Muscle layer of colon (tissue), 2 donors: ENCODE results near the gene NHERF1.
A peak's percentile ranks its signal among the peaks of the same experiment; 100 is the strongest.

Experiments
- H3K27ac ChIP-seq: one replicate; pipeline ENCODE4 v1.7.0; 2013; ENCODE audit warnings: low read depth, mild to moderate bottlenecking, low read length, moderate library complexity
- H3K27me3 ChIP-seq, 2 donors: one replicate each; pipeline ENCODE4 v1.7.0; 2013; ENCODE audit warnings: low read length in 2 of 2, mild to moderate bottlenecking in 2 of 2; ENCODE audit not compliant: insufficient read depth in 2 of 2, control insufficient read depth in 1 of 2
- H3K36me3 ChIP-seq: one replicate; pipeline ENCODE4 v1.7.0; 2013; ENCODE audit warnings: mild to moderate bottlenecking, low read length; ENCODE audit not compliant: insufficient read depth
- H3K4me1 ChIP-seq: one replicate; pipeline ENCODE4 v1.7.0; 2013; ENCODE audit warnings: mild to moderate bottlenecking, low read length; ENCODE audit not compliant: insufficient read depth
- H3K4me3 ChIP-seq, 2 donors: one replicate each; pipeline ENCODE4 v1.7.0; 2013; ENCODE audit warnings: low read length in 2 of 2, low read depth in 1 of 2, mild to moderate bottlenecking in 1 of 2, moderate library complexity in 1 of 2
- H3K9ac ChIP-seq: one replicate; pipeline ENCODE4 v1.7.0; 2013; ENCODE audit warnings: low read length
- H3K9me3 ChIP-seq: one replicate; pipeline ENCODE4 v1.7.0; 2013; ENCODE audit warnings: mild to moderate bottlenecking, low read length
- donor health status: abdominal sarcoma.
- donor health status: Adenocarcinoma of cecum.

The NHERF1 gene

DNA sequence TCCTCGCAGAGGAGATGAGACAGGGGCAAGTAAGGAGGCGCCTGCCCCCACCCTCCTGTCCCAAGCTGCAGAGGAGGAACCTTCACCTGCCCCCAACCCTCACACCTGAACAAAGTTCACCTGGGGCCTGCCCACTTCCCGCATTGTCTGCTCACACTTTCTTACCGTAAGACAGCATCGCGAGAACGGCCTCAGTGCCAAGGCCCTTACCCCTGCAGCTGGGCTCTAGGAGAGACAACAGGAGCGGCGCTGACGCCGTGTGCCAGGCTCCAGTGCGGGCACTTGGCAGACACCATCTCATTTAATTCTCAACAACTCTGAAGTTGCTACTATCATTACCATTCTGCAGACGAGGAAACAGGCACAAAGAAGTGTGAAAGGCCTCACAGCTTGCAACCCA, 23.6 kb downstream of the NHERF1 start:
- H3K36me3 ChIP-seq, result peaks cover 34% of the 10 kb centered on the region
- H3K9ac ChIP-seq, result no peak overlapping the region
- H3K4me1 ChIP-seq, result peaks cover 14% of the 10 kb centered on the region
- H3K9me3 ChIP-seq, result no peaks in the 10 kb centered on the region
- no peaks in the 10 kb centered on the region for H3K27me3 ChIP-seq
- no peak overlapping the region for H3K27ac ChIP-seq
- H3K4me3 ChIP-seq, result no peak overlapping the region

DNA sequence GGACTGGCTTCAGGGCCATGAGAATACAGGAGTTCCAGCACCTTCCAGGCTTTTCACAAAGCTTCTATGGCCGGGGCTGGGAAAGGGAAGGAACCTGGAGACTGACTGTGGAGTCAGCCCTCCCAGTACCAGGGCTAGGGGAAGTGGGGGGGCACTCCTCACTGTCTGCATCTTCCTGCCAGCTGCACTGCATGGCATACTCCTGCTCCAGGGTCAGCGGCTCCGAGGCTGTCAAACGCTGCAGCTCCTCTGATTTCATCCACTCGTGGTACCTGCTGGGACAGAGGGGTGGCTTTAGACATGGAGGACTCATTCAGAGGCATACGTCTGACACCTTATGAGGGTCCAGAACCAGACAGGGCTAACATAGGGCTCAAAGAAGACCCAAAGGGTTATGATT, 25.0 kb downstream of the NHERF1 start:
- H3K4me3 ChIP-seq, result no peak overlapping the region
- H3K9ac ChIP-seq, result no peak overlapping the region
- H3K9me3 ChIP-seq, result no peaks in the 10 kb centered on the region
- peaks cover 34% of the 10 kb centered on the region for H3K36me3 ChIP-seq
- no peaks in the 10 kb centered on the region for H3K27me3 ChIP-seq
- H3K4me1 ChIP-seq, result peaks cover 17% of the 10 kb centered on the region
- no peak overlapping the region for H3K27ac ChIP-seq

DNA sequence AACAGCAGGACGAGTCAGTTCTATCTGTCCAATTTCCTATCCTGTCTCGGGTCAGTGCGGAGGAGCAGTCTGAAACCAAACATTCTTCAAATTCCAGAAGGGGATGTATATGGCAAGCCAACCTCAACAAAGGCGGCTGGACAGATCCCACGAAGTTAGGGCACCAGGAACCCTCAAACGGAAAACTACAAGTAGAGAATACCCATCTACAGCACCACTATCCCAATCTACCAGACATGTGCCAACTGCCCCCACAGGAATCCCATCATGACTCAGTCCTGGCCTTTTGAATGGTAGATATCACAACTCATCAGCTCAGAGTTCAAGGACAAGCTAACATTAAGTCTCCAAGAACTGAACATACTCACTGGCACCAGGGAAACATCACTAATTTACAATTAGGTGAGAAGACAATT, 25.5 kb downstream of the NHERF1 start:
- Histone ChIP-seq H3K4me1 (peaks cover 17% of the 10 kb centered on the region), H3K9me3 (no peaks in the 10 kb centered on the region), H3K27me3 (no peaks in the 10 kb centered on the region), H3K4me3 (no peak overlapping the region), H3K9ac (no peak overlapping the region), H3K36me3 (peaks cover 34% of the 10 kb centered on the region), H3K27ac (no peak overlapping the region)

DNA sequence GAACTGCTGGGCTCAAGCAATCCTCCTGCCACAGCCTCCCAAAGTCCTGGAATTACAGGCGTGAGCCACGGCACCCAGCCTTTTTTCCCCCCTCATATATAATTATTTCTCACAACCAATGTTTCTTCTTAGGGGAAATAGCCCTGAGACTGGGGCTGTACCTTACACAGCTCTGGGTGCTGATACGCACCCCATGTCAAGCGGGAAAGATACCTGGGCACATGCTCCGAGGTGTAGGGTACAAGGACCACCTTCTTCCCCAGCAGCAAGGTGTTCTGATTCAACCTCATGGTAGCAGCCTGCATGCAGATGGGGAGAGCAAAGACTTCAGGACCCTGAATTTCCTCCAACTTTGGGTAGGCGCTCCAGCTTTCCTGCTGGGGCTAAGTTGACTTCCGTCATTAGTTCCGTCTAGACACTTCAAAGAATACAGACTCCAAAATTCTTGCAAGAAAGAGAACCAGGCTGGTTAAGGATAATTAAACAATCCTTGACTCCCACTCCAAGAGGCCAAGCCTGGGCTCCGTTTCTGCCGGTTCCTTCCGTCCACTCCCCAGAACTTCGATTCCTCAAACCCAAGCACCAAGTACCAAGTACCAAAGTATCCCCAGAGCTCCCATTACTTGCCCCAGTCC, 27.1 kb downstream of the NHERF1 start:
- peaks cover 34% of the 10 kb centered on the region for H3K36me3 ChIP-seq
- no peaks in the 10 kb centered on the region for H3K27me3 ChIP-seq
- peak overlapping the region; percentile 72 to 92 for H3K4me3 ChIP-seq
- peaks cover 17% of the 10 kb centered on the region for H3K4me1 ChIP-seq
- H3K9ac ChIP-seq, result peak overlapping the region; percentile 75
- no peaks in the 10 kb centered on the region for H3K9me3 ChIP-seq
- H3K27ac ChIP-seq, result peak overlapping the region; percentile 8

DNA sequence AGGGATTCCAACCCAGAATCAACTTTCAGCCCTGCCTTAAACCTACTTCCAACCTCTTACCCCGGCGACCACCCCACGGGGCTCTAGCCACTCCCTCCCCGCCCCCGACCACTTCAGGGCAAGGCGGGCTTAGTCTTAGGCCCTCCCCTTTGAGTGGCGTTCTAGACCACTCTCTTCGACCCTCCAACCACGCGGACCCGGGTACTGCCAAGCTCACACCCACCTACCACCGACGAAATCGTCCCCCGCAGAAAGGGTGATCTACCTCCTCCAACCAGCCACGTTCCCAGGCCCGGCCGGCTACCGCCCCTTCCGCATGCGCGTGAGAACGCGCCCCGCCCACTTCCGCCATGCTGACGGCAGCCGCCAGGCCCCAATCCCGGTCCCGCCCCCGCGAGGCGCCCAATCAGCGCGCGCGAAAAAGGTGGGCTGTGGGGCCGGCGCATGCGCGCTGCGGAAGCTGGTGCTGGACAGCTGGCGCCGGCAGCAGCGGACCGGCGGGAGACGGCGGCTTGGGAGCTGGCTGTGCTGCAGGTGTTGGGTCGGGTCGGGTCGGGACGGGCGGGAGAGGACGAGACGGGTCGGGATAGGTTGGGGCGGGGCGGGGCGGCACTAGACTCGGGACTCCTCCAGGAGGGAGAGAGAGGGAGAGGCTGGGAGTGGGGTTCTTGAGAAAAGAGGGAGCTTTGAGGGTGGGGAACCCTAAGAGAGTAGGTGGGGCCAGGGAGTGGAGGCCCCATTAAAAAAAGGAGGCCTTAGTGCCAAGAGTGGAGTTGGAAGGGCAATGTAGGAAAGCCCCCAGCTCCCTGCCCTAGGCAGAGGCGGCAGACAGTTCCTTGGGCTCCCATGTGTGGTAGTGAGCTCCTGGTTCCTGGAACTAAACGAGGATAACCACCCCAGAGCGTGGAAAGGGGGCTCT, 27.9 kb downstream of the NHERF1 start, which contains the start of gene NAT9:
NAT9 (minus strand) TSS at position 302 of the 919 bp plus-strand sequence. CDS start 647 bp downstream, outside the sequence.
- H3K4me3 ChIP-seq, result peak within 1 kb of the TSS; percentile 72 to 92
- peaks cover 17% of the 10 kb centered on the region for H3K4me1 ChIP-seq
- H3K27ac ChIP-seq, result peak within 1 kb of the TSS; percentile 32
- peaks cover 28% of the 10 kb centered on the region for H3K36me3 ChIP-seq
- H3K27me3 ChIP-seq, result no peaks in the 10 kb centered on the region
- no peaks in the 10 kb centered on the region for H3K9me3 ChIP-seq
- peak within 1 kb of the TSS; percentile 75 for H3K9ac ChIP-seq

DNA sequence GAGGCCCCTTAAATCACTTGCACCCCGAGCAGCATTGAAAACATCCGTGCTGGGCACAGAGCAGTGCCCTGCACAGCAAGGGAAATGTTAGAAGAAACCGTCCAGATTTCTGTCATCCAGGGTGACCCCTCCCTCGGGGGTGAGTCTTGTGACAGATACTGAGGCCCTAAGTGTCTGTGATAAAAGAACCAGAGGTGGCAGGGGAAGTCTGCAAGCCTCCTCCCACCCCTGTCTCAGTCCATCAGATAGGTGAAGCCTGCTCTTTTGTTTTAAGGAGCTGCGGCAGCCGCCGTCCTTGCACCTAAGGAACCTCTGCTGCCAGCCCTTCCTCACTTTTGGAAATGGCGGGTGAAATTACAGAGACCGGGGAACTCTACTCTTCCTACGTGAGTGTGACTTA, 28.6 kb downstream of the NHERF1 start:
- H3K9me3 ChIP-seq, result no peaks in the 10 kb centered on the region
- peak overlapping the region; percentile 61 for H3K9ac ChIP-seq
- no peaks in the 10 kb centered on the region for H3K27me3 ChIP-seq
- H3K27ac ChIP-seq, result peak overlapping the region; percentile 32
- H3K36me3 ChIP-seq, result peaks cover 21% of the 10 kb centered on the region
- H3K4me1 ChIP-seq, result peaks cover 17% of the 10 kb centered on the region
- peak overlapping the region; percentile 72 to 92 for H3K4me3 ChIP-seq

DNA sequence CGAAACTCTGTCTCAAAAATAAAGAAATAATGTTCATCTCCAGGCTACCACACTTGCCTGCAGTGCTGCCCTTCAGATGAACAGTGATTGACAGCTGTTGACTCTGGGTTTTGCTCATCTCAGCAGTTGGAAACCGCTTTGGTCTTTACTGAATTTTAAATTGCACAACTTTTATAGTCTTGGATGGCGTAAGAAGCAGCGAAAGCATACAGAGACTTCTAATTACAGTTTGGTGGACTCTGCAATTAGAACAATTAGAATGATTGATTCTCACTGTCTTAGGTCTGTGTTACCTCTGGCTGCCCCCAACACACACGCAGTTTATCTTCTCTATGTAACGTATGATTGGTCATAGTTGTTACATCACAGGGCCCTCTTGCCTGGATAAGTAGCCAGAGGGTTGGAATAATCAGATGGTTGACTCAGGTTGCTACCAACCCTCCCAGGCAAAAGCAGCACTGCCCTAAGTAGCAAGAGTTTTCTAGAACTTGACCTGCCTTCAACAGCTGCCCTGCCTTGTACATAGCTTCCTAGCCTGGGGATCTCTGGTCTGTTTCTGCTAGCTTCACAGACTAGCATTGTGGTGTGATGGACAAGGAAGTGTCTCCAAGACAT, 29.6 kb downstream of the NHERF1 start:
- no peak overlapping the region for H3K9ac ChIP-seq
- H3K27me3 ChIP-seq, result no peaks in the 10 kb centered on the region
- H3K4me1 ChIP-seq, result peaks cover 17% of the 10 kb centered on the region
- no peak overlapping the region for H3K4me3 ChIP-seq
- H3K9me3 ChIP-seq, result no peaks in the 10 kb centered on the region
- peaks cover 11% of the 10 kb centered on the region for H3K36me3 ChIP-seq
- H3K27ac ChIP-seq, result no peak overlapping the region

DNA sequence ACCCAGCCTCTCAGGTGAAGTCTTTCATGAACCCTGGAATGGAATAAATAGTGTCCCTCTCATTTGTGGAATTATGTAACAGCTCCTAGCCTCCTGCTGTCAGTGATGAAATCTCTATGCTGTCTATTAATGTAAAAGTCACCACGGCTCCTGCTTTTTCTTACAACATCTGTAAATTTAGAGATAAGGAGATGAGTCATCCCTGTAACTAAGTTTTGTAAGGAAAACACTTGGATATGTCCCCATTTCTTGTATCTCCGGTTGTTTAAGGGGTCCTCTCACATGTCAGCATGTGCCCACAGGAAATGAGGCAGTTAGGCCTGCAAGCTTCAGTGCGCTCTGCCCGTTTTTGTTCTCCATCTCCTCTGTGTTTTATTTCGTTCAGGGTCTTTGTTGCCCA, 30.5 kb downstream of the NHERF1 start:
- H3K27ac ChIP-seq, result no peak overlapping the region
- no peaks in the 10 kb centered on the region for H3K27me3 ChIP-seq
- H3K4me1 ChIP-seq, result peaks cover 17% of the 10 kb centered on the region
- H3K36me3 ChIP-seq, result peaks cover 1% of the 10 kb centered on the region
- no peak overlapping the region for H3K4me3 ChIP-seq
- H3K9me3 ChIP-seq, result no peaks in the 10 kb centered on the region
- H3K9ac ChIP-seq, result no peak overlapping the region

DNA sequence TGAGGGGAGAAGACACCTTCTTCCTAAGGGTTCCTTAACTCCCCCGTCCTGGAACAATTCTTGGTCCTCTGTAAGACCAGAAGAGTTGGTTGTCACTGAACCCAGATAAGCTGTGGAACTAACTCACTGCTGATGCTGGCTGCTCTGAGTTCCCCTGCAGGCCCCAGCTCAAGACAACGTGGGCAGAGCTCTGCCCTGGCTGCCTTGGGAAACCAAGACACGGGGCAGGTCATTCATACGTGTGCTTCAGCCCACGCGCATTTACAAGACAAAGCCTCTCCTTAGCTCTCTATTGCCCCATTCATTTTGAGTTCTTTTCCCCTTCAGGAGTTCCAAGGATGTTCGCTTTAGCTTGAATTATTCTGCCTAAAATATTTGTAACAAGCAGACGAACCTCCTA, 31.1 kb downstream of the NHERF1 start:
- Histone ChIP-seq H3K4me1 (peaks cover 17% of the 10 kb centered on the region), H3K27me3 (no peaks in the 10 kb centered on the region), H3K9me3 (no peaks in the 10 kb centered on the region), H3K36me3 (no peaks in the 10 kb centered on the region), H3K27ac (no peak overlapping the region), H3K4me3 (no peak overlapping the region), H3K9ac (no peak overlapping the region)

DNA sequence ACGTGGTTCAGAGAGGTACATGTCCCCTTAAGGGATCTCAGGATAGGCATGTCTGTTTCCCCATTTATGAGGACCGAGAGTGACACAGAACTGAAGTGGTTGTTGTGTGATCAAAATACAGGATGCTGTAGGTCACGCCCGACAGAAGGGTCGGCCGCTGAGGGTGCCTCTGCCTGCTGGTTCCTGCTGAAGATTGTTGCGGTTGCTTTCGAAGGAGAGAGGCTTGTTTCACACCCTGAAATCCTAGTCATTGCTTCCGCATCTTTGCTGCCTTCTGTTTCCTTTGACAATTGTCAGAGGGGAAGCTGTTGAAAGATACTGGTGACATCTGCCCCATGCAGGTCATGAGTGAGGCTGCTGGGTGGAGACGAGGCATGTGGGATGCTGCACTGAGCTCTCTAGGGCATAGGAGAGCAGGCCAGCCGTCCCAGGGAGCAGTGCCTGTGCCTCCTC, 31.5 kb downstream of the NHERF1 start:
- Histone ChIP-seq H3K4me1 (peaks cover 16% of the 10 kb centered on the region), H3K9ac (no peak overlapping the region), H3K4me3 (no peak overlapping the region), H3K27ac (no peak overlapping the region), H3K9me3 (no peaks in the 10 kb centered on the region), H3K27me3 (no peaks in the 10 kb centered on the region), H3K36me3 (no peaks in the 10 kb centered on the region)

DNA sequence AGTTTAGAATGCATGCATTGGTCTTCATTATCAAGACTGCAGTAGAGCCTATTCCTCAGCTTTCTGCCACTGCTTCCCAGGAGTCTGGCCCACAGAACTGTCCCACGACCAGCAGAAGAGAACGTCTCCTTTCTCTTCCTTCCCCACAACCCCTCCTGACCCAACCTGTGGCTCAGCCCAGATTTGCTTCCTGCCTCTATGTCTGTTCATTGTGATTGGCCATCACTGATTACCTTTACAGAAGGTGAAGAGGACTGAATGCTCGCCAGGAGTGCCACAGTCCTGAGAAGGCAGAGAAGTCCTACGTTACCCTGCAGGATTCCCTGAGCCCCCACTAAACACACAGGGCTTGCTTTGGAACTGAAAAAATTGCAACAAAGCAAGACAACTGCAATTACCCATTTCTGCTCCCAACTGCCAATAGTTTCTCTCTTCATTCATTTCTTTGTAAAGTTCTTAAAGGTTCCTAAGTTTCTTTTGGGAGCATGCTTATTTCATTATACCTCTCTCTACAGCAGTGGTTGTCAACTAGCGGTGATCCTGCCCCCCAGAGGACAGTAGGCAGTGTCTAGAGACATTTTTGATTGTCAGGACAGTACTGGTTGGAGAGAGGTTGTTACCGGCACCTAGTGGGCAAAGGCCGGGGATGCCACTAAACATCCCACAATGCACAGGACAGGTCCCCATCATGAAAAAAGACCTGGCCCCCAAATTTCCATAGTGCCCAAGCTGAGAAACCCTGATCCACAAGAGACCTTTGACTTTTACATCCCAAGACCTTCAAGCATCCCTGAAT, 32.2 kb downstream of the NHERF1 start:
- Histone ChIP-seq H3K27me3 (no peaks in the 10 kb centered on the region), H3K27ac (no peak overlapping the region), H3K4me3 (no peak overlapping the region), H3K36me3 (no peaks in the 10 kb centered on the region), H3K9ac (no peak overlapping the region), H3K9me3 (no peaks in the 10 kb centered on the region), H3K4me1 (peaks cover 10% of the 10 kb centered on the region)
